NCI-H2107 treated with DMSO at 0.1 percent for 48 hours (cell line): ENCODE data around the gene SPTBN4.

ENCODE experiments used
- DNase-seq: peaks from one replicate; lab custom pipeline; 2025; ENCODE audit not compliant: unreplicated experiment; lab: John Stamatoyannopoulos, UW

Gene SPTBN4

GRCh38 chr19:40600570-40601133 is 133.9 kb downstream of the SPTBN4 start:
- no peak for DNase-seq

- no peak for DNase-seq
These were observed 134.6 kb downstream of the SPTBN4 start, which contains the start of gene LTBP4 for GRCh38 chr19:40601134-40601974. Gene LTBP4, plus strand, starts transcription at chr19:40601369. Its CDS starts 19 bp downstream, at chr19:40601388.

GRCh38 chr19:40603071-40603388 is 136.2 kb downstream of the SPTBN4 start:
- DNase-seq = no peak

GRCh38 chr19:40603389-40604170 is 136.8 kb downstream of the SPTBN4 start:
- DNase-seq = peak; percentile 52

GRCh38 chr19:40604171-40604646 is 137.4 kb downstream of the SPTBN4 start:
- no peak for DNase-seq

- DNase-seq = no peak
These were observed 137.9 kb downstream of the SPTBN4 start for GRCh38 chr19:40604647-40605215.

GRCh38 chr19:40605216-40605971 is 138.6 kb downstream of the SPTBN4 start:
- DNase-seq = peak; percentile 20

GRCh38 chr19:40607311-40608239 is 140.8 kb downstream of the SPTBN4 start:
- no peak for DNase-seq

- DNase-seq = no peak
These were observed 141.4 kb downstream of the SPTBN4 start for GRCh38 chr19:40608240-40608621.

GRCh38 chr19:40608957-40609356 is 142.2 kb downstream of the SPTBN4 start:
- DNase-seq = no peak

GRCh38 chr19:40609561-40610395 is 143.0 kb downstream of the SPTBN4 start:
- DNase-seq = no peak

GRCh38 chr19:40610396-40611064 is 143.7 kb downstream of the SPTBN4 start:
- DNase-seq = no peak

GRCh38 chr19:40611096-40611495 is 144.3 kb downstream of the SPTBN4 start:
- no peak for DNase-seq

- no peak for DNase-seq
These were observed 145.3 kb downstream of the SPTBN4 start for GRCh38 chr19:40611900-40612698.

GRCh38 chr19:40612831-40613689 is 146.3 kb downstream of the SPTBN4 start:
- no peak for DNase-seq
